H1 (cell line): Measurements from ENCODE around the gene STAC. TPM values are rescaled to one million over a fixed set of nuclear protein-coding genes. Genes with fewer than 3 reads are reported as not detected.

Experiments used
- CTCF ChIA-PET: fragments of 300-600 bp; sonication (Branson Sonifier 250); formaldehyde crosslinking; loops from one replicate; lab custom pipeline; 2021; ENCODE audit not compliant: partially characterized antibody; lab: Charles Lee
- POLR2A ChIA-PET: fragments of 300-600 bp; sonication (Branson Sonifier 250); formaldehyde crosslinking; loops from one replicate; lab custom pipeline; 2021; ENCODE audit warnings: inconsistent platforms; ENCODE audit not compliant: partially characterized antibody; lab: Charles Lee
- DNase-seq, 2 experiments: peaks; one replicate each; pipeline versions ENCODE4 v3.0.0 to v3.0.0-alpha.2; 2010 to 2022; ENCODE audit warnings: low spot score in 2 of 2, low read depth in 1 of 2, mixed read lengths in 1 of 2
- FAIRE-seq: peaks from 2 replicates; lab custom pipeline; 2011; peaks lifted over from hg19 to GRCh38; lab: Jason Lieb, UNC
- H2AFZ ChIP-seq: 2 replicates; pipeline ENCODE4 v1.8.1; 2012; ENCODE audit warnings: low read length, inconsistent platforms
- H2AK5ac ChIP-seq: 2 replicates; pipeline ENCODE4 v1.6.1; 2013; ENCODE audit warnings: low read depth, low read length
- H2BK120ac ChIP-seq: replicated peaks from 2 replicates; pipeline ENCODE3; 2013; ENCODE audit warnings: low read depth, low read length, inconsistent platforms
- H2BK12ac ChIP-seq: 2 replicates; pipeline ENCODE4 v1.6.1; 2013; ENCODE audit warnings: low read depth, low read length
- H2BK15ac ChIP-seq: 2 replicates; pipeline ENCODE4 v1.6.1; 2013; ENCODE audit warnings: low read length
- H2BK20ac ChIP-seq: 2 replicates; pipeline ENCODE4 v1.6.1; 2013; ENCODE audit warnings: low read length
- H2BK5ac ChIP-seq: 2 replicates; pipeline ENCODE4 v1.6.1; 2013; ENCODE audit warnings: low read depth, low read length
- H3K14ac ChIP-seq: 2 replicates; pipeline ENCODE4 v1.6.1; 2013; ENCODE audit warnings: inconsistent platforms; ENCODE audit not compliant: insufficient read length
- H3K18ac ChIP-seq: 2 replicates; pipeline ENCODE4 v1.6.1; 2013; ENCODE audit warnings: low read length; ENCODE audit errors: extremely low read depth
- H3K23ac ChIP-seq: 2 replicates; pipeline ENCODE4 v1.6.1; 2013; ENCODE audit warnings: inconsistent platforms; ENCODE audit not compliant: insufficient read length
- H3K23me2 ChIP-seq: 2 replicates; pipeline ENCODE4 v1.6.1; 2013; ENCODE audit warnings: low read depth, low read length
- H3K27ac ChIP-seq: 2 replicates; pipeline ENCODE4 v1.6.1; 2011; ENCODE audit warnings: low read depth, low read length, inconsistent platforms
- H3K27me3 ChIP-seq, 4 experiments: replicated peaks in 1 of 4; 1 replicate in 1 of 4; 2 replicates in 3 of 4; pipeline versions ENCODE4 v1.6.1 to v1.8.1; 2011 to 2013; ENCODE audit warnings: low read length in 3 of 4, mild to moderate bottlenecking in 3 of 4, inconsistent platforms in 2 of 4, mixed read lengths in 2 of 4, moderate library complexity in 1 of 4; ENCODE audit not compliant: control insufficient read depth in 3 of 4, insufficient read depth in 3 of 4; ENCODE audit errors: extremely low read depth in 1 of 4
- H3K36me3 ChIP-seq, 4 experiments: 2 replicates each; pipeline versions ENCODE4 v1.6.1 to v1.8.1; 2011 to 2013; ENCODE audit warnings: mild to moderate bottlenecking in 4 of 4, low read length in 3 of 4, moderate library complexity in 2 of 4, control low read depth in 1 of 4, inconsistent platforms in 1 of 4; ENCODE audit not compliant: insufficient read depth in 4 of 4, control insufficient read depth in 2 of 4
- H3K4ac ChIP-seq: replicated peaks from 2 replicates; pipeline ENCODE3; 2013; ENCODE audit warnings: low read length, low read depth, mixed read lengths, inconsistent platforms; ENCODE audit not compliant: insufficient read length
- H3K4me1 ChIP-seq, 4 experiments: replicated peaks in 1 of 4; 1 replicate in 1 of 4; 2 replicates in 3 of 4; pipeline versions ENCODE4 v1.6.1 to v1.8.1; 2011 to 2013; ENCODE audit warnings: low read length in 3 of 4, inconsistent platforms in 2 of 4, mixed read lengths in 1 of 4; ENCODE audit not compliant: insufficient read depth in 4 of 4, control insufficient read depth in 3 of 4
- H3K4me2 ChIP-seq, 2 experiments: 2 replicates each; pipeline versions ENCODE4 v1.6.1 to v1.8.1; 2011 to 2013; ENCODE audit warnings: low read depth in 2 of 2, low read length in 2 of 2, control low read depth in 1 of 2, inconsistent platforms in 1 of 2, mild to moderate bottlenecking in 1 of 2; ENCODE audit not compliant: insufficient read depth in 1 of 2
- H3K4me3 ChIP-seq, 4 experiments: fragments of 200-600, 300-600 bp in 1 of 4; sonication (generic), shearing (Covaris generic), sonication (Bioruptor Twin) in 1 of 4; 2 replicates each; pipeline versions ENCODE4 v1.5.1 to v1.8.1; 2011 to 2016; ENCODE audit warnings: low read length in 4 of 4, low read depth in 3 of 4, control low read depth in 2 of 4, inconsistent platforms in 2 of 4, mild to moderate bottlenecking in 2 of 4, mixed read lengths in 1 of 4, moderate library complexity in 1 of 4; ENCODE audit not compliant: insufficient read depth in 2 of 4; ENCODE audit errors: extremely low read depth in 1 of 4
- H3K56ac ChIP-seq: replicated peaks from 2 replicates; pipeline ENCODE3; 2013; ENCODE audit warnings: low read depth, mild to moderate bottlenecking, mixed read lengths, low read length, inconsistent platforms; ENCODE audit not compliant: insufficient read length
- H3K79me1 ChIP-seq: 2 replicates; pipeline ENCODE4 v1.6.1; 2013; ENCODE audit warnings: low read depth, low read length, control low read depth
- H3K79me2 ChIP-seq, 2 experiments: 2 replicates each; pipeline versions ENCODE4 v1.6.1 to v1.8.1; 2012 to 2013; ENCODE audit warnings: low read length in 2 of 2, mild to moderate bottlenecking in 2 of 2, inconsistent platforms in 1 of 2; ENCODE audit not compliant: insufficient read depth in 2 of 2, control insufficient read depth in 1 of 2
- H3K9ac ChIP-seq, 4 experiments: replicated peaks in 1 of 4; 1 replicate in 1 of 4; 2 replicates in 3 of 4; pipeline versions ENCODE4 v1.6.1 to v1.8.1; 2011 to 2013; ENCODE audit warnings: low read depth in 3 of 4, low read length in 3 of 4, control low read depth in 2 of 4, mild to moderate bottlenecking in 2 of 4, moderate library complexity in 2 of 4, inconsistent platforms in 1 of 4; ENCODE audit errors: extremely low read depth in 1 of 4
- H3K9me3 ChIP-seq, 2 experiments: 2 replicates each; pipeline versions ENCODE4 v1.6.1 to v1.8.1; 2012 to 2013; ENCODE audit warnings: mild to moderate bottlenecking in 2 of 2, moderate library complexity in 2 of 2, control low read depth in 1 of 2, inconsistent platforms in 1 of 2, low read depth in 1 of 2, low read length in 1 of 2, mixed read lengths in 1 of 2; ENCODE audit not compliant: insufficient read depth in 2 of 2
- H4K20me1 ChIP-seq, 2 experiments: replicated peaks in 1 of 2; 2 replicates each; pipeline versions ENCODE3 to v1.8.1; 2011 to 2013; ENCODE audit warnings: inconsistent platforms in 2 of 2, low read length in 2 of 2, mild to moderate bottlenecking in 1 of 2; ENCODE audit not compliant: insufficient read depth in 2 of 2, control insufficient read depth in 1 of 2
- H4K5ac ChIP-seq: 2 replicates; pipeline ENCODE4 v1.6.1; 2013; ENCODE audit warnings: low read length, low read depth, mixed read lengths, inconsistent platforms; ENCODE audit not compliant: insufficient read length
- H4K8ac ChIP-seq: 2 replicates; pipeline ENCODE4 v1.8.0; 2013; ENCODE audit warnings: mild to moderate bottlenecking, moderate library complexity, low read length, inconsistent platforms; ENCODE audit not compliant: insufficient read depth; ENCODE audit errors: extremely low read depth
- H4K91ac ChIP-seq: replicated peaks from 2 replicates; pipeline ENCODE3; 2013; ENCODE audit warnings: low read length, mixed read lengths, inconsistent platforms; ENCODE audit not compliant: insufficient read length
- BCL11A ChIP-seq, 2 experiments: IDR thresholded peaks; one replicate each; pipeline ENCODE4 v1.6.1; 2011; ENCODE audit warnings: low read depth in 2 of 2, low read length in 2 of 2, mild to moderate bottlenecking in 2 of 2
- CBX8 ChIP-seq: fragments of 300-800, 300-1000 bp; sonication (generic); IDR thresholded peaks from 2 replicates; pipeline ENCODE4 v1.7.1; 2016; ENCODE audit warnings: low read depth, low read length, borderline replicate concordance
- CHD2 ChIP-seq: IDR thresholded peaks from 2 replicates; pipeline ENCODE4 v1.6.1; 2012; ENCODE audit warnings: low read length, improper control_type of control experiment
- CTBP2 ChIP-seq: IDR thresholded peaks from 2 replicates; pipeline ENCODE4 v1.7.0; 2011; ENCODE audit warnings: borderline replicate concordance, mild to moderate bottlenecking, moderate library complexity, mixed read lengths, low read length; ENCODE audit not compliant: insufficient read depth, insufficient read length
- FOSL1 ChIP-seq: IDR thresholded peaks from 2 replicates; pipeline ENCODE4 v1.6.1; 2011; ENCODE audit warnings: mild to moderate bottlenecking, low read depth, low read length, moderate library complexity; ENCODE audit not compliant: insufficient read depth
- GTF2F1 ChIP-seq: IDR thresholded peaks from 2 replicates; pipeline ENCODE4 v1.6.1; 2012; ENCODE audit warnings: low read depth, low read length, improper control_type of control experiment, borderline replicate concordance
- NANOG ChIP-seq: IDR thresholded peaks from 2 replicates; pipeline ENCODE4 v1.6.1; 2011; ENCODE audit warnings: low read length, low read depth, mild to moderate bottlenecking, inconsistent platforms; ENCODE audit not compliant: insufficient read depth, poor library complexity, severe bottlenecking
- RBBP5 ChIP-seq: IDR thresholded peaks from 2 replicates; pipeline ENCODE4 v1.7.1; 2012; ENCODE audit warnings: low read depth, mild to moderate bottlenecking, inconsistent platforms, low read length, moderate library complexity, borderline replicate concordance
- RFX5 ChIP-seq: IDR thresholded peaks from 2 replicates; pipeline ENCODE4 v1.6.1; 2011; ENCODE audit warnings: low read depth, low read length, improper control_type of control experiment, borderline replicate concordance
- SIN3A ChIP-seq, 2 experiments: IDR thresholded peaks in 1 of 2; conservative IDR thresholded peaks in 1 of 2; 2 replicates each; pipeline ENCODE4 v1.6.1; 2011 to 2012; ENCODE audit warnings: low read length in 2 of 2, improper control_type of control experiment in 1 of 2, low read depth in 1 of 2, mild to moderate bottlenecking in 1 of 2
- SP4 ChIP-seq: IDR thresholded peaks from 2 replicates; pipeline ENCODE4 v1.6.1; 2012; ENCODE audit warnings: low read length, inconsistent platforms
- TEAD4 ChIP-seq: IDR thresholded peaks from 2 replicates; pipeline ENCODE4 v1.6.1; 2012; ENCODE audit warnings: low read depth, low read length, inconsistent platforms, mixed read lengths
- polyA plus RNA-seq, 7 experiments: library from polyadenylated mRNA; depleted of rRNA in 3 of 7; stranded (reverse) in 5 of 7; unstranded in 2 of 7; fragments of >200 nt in 5 of 7; fragments of 200-250 nt in 2 of 7; gene quantifications; 1 replicate in 5 of 7; 2 replicates in 1 of 7; 4 replicates in 1 of 7; pipeline versions ENCODE4 v1.2.1 to v1.2.3, GENCODE V29; 2011 to 2013; ENCODE audit warnings: missing spikeins in 2 of 7, mixed read lengths in 2 of 7
- total RNA-seq: library from RNA; stranded (reverse); fragmentation: NEBNext Ultra II Directional; extraction: Animal tissue kit (Norgen Biotek cat#: 25700); gene quantifications from 2 replicates; pipeline ENCODE4 v1.2.1, GENCODE V29; 2021
- TF ChIP-seq, protein P1 (sequence below): IDR thresholded peaks from 2 replicates; pipeline ENCODE4 v1.6.1; 2011; ENCODE audit warnings: low read depth, mild to moderate bottlenecking, low read length; ENCODE audit not compliant: insufficient read depth

STAC gene
- total and polyA plus RNA-seq, 2 of the 8 experiments (the other 6 are each of a cell fraction or from before 2014, with no cell fraction given): 8.0 to 18.1 TPM

DNA sequence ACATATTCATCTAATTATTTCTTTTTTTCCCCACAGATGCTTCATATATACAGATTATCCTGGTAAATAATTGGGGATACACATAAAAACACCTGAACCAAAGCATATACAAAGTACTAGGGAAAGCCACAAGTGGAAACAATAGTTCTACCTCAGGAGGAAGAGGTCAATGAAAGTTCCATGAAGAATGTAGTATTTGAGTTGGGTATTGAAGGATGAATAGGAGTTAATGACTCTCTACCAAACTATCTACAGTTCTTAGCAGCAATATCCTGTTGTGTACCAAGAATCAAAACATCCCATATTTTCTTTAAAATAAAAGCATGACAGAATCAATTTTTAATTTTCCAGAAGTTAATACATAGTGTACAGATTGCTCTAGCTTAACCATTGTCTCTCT, 78.9 kb downstream of the STAC start:
- Histone ChIP-seq H3K27me3 (no peaks in the 10 kb centered on the region), H3K36me3 (peaks cover 0 to 3% (median 0%) of the 10 kb centered on the region in 4 experiments; a peak in 2 of 8 replicates), H4K20me1 (no peaks in the 10 kb centered on the region), H2BK20ac (no peak overlapping the region), H3K23ac (no peak overlapping the region), H3K27ac (no peak overlapping the region), H3K23me2 (no peaks in the 10 kb centered on the region), H3K4ac (no peak overlapping the region), H2BK12ac (no peak overlapping the region), H2BK15ac (no peak overlapping the region), H3K9ac (no peak overlapping the region), H3K4me1 (no peaks in the 10 kb centered on the region), H2AFZ (no peak overlapping the region), H4K5ac (no peak overlapping the region), H3K9me3 (no peaks in the 10 kb centered on the region), H2BK5ac (no peak overlapping the region), H3K56ac (no peak overlapping the region), H2BK120ac (no peak overlapping the region), H3K79me1 (no peaks in the 10 kb centered on the region), H3K14ac (no peak overlapping the region), H3K18ac (no peak overlapping the region), H4K91ac (no peak overlapping the region), H4K8ac (no peak overlapping the region), H2AK5ac (no peak overlapping the region), H3K4me2 (no peak overlapping the region), H3K79me2 (no peaks in the 10 kb centered on the region), H3K4me3 (no peak overlapping the region)
- POLR2A ChIA-PET: interaction anchor here (0.9 to 1.1 kb wide), 2 partner anchors 8 to 11 kb away, joined by 3 read pairs; no protein-coding TSS in a partner anchor
- no peak for DNase-seq
- CTCF ChIA-PET: interaction anchor here (1.3 kb wide), 1 partner anchor 296 kb away, joined by 3 read pairs; no protein-coding TSS in a partner anchor
- no peak for FAIRE-seq
- TF ChIP-seq CTBP2 (no peak), CBX8 (no peak), RBBP5 (no peak), GTF2F1 (no peak), CHD2 (no peak), SIN3A (conservative IDR thresholded peaks at IDR 0.05 in 1 of 2, IDR thresholded peaks at IDR 0.05 in 1 of 2; ENCODE audit: low read depth in 1 of 2, low read length in 2 of 2) (no peak), NANOG (no peak), FOSL1 (no peak), TEAD4 (no peak), SP4 (no peak), RFX5 (no peak), BCL11A (IDR thresholded peaks at IDR 0.05; ENCODE audit: low read depth in 2 of 2, low read length in 2 of 2) (no peak)
- TF ChIP-seq, protein P1, sequence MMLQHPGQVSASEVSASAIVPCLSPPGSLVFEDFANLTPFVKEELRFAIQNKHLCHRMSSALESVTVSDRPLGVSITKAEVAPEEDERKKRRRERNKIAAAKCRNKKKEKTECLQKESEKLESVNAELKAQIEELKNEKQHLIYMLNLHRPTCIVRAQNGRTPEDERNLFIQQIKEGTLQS: no peak
